H1 (cell line): ENCODE measurements around the gene DSP.

ENCODE experiments used
- CEBPB ChIP-seq: IDR thresholded peaks from 2 replicates; pipeline ENCODE4 v1.6.1; 2012; ENCODE audit warnings: low read depth, low read length
- CTCF ChIP-seq, 3 experiments: IDR thresholded peaks; 1 replicate in 2 of 3; 2 replicates in 1 of 3; pipeline versions ENCODE4 v1.5.1 to v1.6.1; 2011; ENCODE audit warnings: low read length in 3 of 3, mild to moderate bottlenecking in 3 of 3, inconsistent platforms in 2 of 3, low read depth in 1 of 3, moderate library complexity in 1 of 3; ENCODE audit not compliant: insufficient read depth in 1 of 3; ENCODE audit errors: control extremely low read depth in 1 of 3
- HDAC2 ChIP-seq, 2 experiments: fragments of 300-600 bp in 1 of 2; sonication (generic) in 1 of 2; IDR thresholded peaks; 2 replicates each; pipeline ENCODE4 v1.6.1; 2011 to 2012; ENCODE audit warnings: low read depth in 2 of 2, low read length in 2 of 2, mild to moderate bottlenecking in 2 of 2, moderate library complexity in 2 of 2, borderline replicate concordance in 1 of 2, inconsistent platforms in 1 of 2
- JUND ChIP-seq: IDR thresholded peaks from 2 replicates; pipeline ENCODE4 v1.6.1; 2011; ENCODE audit warnings: mild to moderate bottlenecking, improper control_type of control experiment, low read length
- MAFK ChIP-seq: IDR thresholded peaks from 2 replicates; pipeline ENCODE4 v1.6.1; 2012; ENCODE audit warnings: low read depth, mild to moderate bottlenecking, improper control_type of control experiment, low read length
- PHF8 ChIP-seq: fragments of 200-600 bp; sonication (generic); conservative IDR thresholded peaks from 2 replicates; pipeline ENCODE4 v1.7.1; 2012; ENCODE audit warnings: low read depth, mild to moderate bottlenecking, inconsistent platforms, low read length, moderate library complexity
- POLR2A ChIP-seq, 2 experiments: IDR thresholded peaks; 1 replicate in 1 of 2; 2 replicates in 1 of 2; pipeline ENCODE4 v1.6.1; 2011; ENCODE audit warnings: low read depth in 2 of 2, low read length in 2 of 2, mild to moderate bottlenecking in 2 of 2; ENCODE audit errors: control extremely low read depth in 1 of 2
- POLR2AphosphoS5 ChIP-seq: IDR thresholded peaks from 2 replicates; pipeline ENCODE4 v1.6.1; 2011; ENCODE audit warnings: low read depth, low read length
- TAF1 ChIP-seq: IDR thresholded peaks from 2 replicates; pipeline ENCODE4 v1.6.1; 2011; ENCODE audit warnings: mild to moderate bottlenecking, low read depth, low read length
- TAF7 ChIP-seq: optimal IDR thresholded peaks from 2 replicates; pipeline ENCODE3; 2011; ENCODE audit warnings: low read depth, mild to moderate bottlenecking, inconsistent platforms, low read length, moderate library complexity, borderline replicate concordance
- TBP ChIP-seq: IDR thresholded peaks from 2 replicates; pipeline ENCODE4 v1.6.1; 2011; ENCODE audit warnings: low read depth, low read length, improper control_type of control experiment
- TCF12 ChIP-seq: IDR thresholded peaks from 2 replicates; pipeline ENCODE4 v1.6.1; 2011; ENCODE audit warnings: low read depth, mild to moderate bottlenecking, low read length
- TEAD4 ChIP-seq: IDR thresholded peaks from 2 replicates; pipeline ENCODE4 v1.6.1; 2012; ENCODE audit warnings: low read depth, low read length, inconsistent platforms, mixed read lengths

- TF ChIP-seq POLR2AphosphoS5 (no peak), CTCF (IDR thresholded peaks at IDR 0.05; ENCODE audit: control extremely low read depth in 1 of 3, insufficient read depth in 1 of 3, low read depth in 1 of 3, low read length in 3 of 3) (no peak), TAF1 (no peak), TBP (no peak), TAF7 (no peak), JUND (no peak), TEAD4 (no peak), TCF12 (no peak), CEBPB (no peak), HDAC2 (IDR thresholded peaks at IDR 0.05; ENCODE audit: borderline replicate concordance in 1 of 2, low read depth in 2 of 2, low read length in 2 of 2) (no peak), MAFK (no peak), PHF8 (no peak), POLR2A (IDR thresholded peaks at IDR 0.05; ENCODE audit: control extremely low read depth in 1 of 2, low read depth in 2 of 2, low read length in 2 of 2) (no peak)
These were observed 13.2 kb downstream of the DSP start for GRCh38 chr6:7554533-7555275.
